CD4-positive, alpha-beta T cell treated with Interleukin-6 at 100 ng/mL for 8 hours (primary cell): ENCODE data around the gene MYO1E.
"Not testable (repeated sequence)": the region's sequence is repeated elsewhere in the genome, so short reads cannot be mapped to it uniquely, and the experiment has no call there.

Source experiments
- DNase-seq: peaks from one replicate; pipeline ENCODE4 v3.0.0-alpha.2; 2020; ENCODE audit warnings: mixed read lengths, low spot score

Gene MYO1E

DNA sequence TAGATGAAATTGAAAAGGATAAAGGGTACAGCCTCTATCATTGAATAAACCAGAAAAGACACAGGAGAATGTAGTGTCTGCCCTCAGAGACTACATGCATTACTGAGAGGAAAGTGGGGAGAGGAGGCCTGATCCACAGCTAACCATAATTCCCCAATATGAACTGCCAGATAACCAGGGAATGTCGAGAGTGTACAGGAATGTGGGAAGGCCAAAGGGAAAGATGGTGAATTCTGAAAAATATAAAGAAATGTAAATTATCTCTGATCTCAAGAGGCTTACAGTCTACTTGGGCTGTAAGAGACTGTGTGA, 22.3 kb downstream of the MYO1E start:
- no peak for DNase-seq

DNA sequence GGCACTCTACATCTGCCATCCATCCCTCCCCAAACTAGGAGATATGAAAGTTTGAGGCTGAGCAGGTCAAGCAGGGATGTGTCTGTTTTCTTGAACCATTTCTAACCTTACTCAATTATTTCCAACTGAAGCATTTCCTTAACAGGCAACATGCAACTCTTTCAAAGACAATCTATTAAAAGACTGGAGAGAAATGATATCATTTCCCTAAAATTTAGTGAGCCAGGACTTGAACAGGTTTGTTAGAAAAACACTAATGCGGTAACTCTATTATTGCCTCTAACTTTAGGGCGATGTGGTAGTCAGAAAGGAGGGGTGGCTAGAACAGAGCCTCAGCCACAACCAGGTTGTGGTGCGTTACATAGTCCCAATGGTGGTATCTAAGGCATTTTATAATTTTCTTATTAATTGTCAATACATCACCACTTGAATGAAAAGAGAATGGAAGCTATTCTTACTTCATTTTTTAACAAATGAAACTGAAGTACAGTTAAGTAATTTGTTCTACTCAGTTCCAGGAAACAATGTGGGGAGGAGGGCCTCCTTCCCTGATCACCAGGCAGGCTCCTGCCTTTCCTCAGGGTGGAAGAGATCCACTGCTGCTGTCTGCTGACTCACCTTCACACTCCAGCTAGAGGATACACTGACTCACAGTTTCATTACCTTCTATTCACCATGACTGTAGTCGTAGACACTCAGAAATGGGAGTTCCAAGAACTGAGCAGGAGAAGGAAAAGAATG, 22.8 kb downstream of the MYO1E start:
- no peak for DNase-seq

- DNase-seq: no peak
Observed at GRCh38 chr15:59347915-59348314, 24.8 kb downstream of the MYO1E start.

GRCh38 chr15:59346951-59347350, 25.7 kb downstream of the MYO1E start:
- no peak for DNase-seq

DNA sequence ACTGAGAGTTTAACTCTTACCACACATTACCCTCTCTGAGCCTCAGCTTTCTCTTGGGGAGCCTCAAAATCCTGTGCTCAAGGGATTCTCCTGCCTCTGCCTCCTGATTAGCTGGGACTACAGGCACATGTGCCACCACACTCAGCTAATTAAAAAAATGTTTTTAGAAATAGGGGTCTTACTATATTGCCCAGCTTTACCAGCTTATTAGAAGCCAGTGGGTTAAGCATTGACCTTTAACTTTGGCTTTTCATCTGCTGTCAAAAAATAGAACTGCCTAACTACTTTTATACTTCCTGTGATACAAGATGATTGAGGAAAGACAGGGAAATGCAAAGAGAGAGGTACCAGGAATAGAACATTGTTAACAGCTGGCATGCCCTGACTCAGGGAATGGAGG, 27.3 kb downstream of the MYO1E start:
- no peak for DNase-seq

DNA sequence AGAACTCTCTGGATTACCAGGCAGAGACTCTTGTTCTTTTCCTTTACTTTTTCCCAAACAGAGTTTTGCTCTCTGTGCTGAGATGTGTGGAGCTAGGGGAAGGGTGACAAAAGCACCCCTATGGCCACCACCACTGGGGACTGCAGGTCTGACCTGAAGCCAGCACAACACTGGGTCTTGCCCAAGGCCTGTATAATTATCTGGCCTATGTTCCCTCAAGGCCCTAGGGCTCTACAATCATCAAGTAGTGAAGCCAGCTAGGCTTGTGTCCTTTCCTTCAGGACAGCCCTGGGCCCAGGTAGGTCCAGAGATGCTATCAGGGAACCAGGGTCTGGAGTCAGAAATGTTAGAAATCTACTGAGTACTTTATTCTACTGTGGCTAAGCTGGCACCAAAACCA, 28.4 kb downstream of the MYO1E start:
- no peak for DNase-seq

- DNase-seq: no peak
Observed at GRCh38 chr15:59340325-59340724, 32.3 kb downstream of the MYO1E start.

DNA sequence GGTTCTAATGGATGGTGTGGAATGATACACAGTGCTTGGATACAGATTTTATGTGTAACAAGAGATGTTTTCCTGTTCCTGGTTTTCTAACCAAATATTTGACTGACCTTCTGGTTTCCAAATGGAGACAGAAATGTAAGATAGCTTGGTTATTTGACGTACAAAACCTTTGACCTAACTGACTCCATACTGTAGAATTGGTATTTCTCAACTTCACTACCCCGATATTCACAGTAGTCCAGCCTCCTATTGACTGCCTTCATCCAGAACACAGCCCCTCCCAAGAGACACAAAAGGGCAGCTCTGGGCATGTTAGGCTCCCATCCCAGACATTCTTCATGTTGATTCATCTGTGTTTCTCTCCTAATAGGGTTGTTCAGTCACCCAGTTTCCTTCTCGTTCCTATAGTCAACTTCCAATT, 33.4 kb downstream of the MYO1E start:
- no peak for DNase-seq

DNA sequence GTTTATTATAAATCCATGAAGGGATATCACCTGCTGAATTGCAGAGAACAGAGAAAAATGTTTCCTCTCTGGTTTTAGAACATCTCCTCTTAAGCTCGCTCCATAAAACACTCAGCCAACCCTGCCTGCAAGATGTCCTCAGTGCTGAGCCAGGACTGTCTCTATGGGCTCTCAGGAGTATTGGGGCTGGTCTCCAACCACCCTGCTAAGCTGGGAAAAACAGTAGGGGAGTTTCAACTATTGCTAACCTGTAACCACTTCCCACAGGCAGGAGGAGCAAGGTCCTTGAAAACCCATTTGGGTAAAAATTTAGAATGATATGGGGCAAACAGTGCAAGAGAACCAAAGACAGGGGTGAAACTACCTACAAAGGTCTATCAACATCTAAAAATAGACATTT, 34.3 kb downstream of the MYO1E start:
- DNase-seq: no peak

- not testable (repeated sequence) for DNase-seq
Observed at GRCh38 chr15:59336725-59337124, 35.9 kb downstream of the MYO1E start.

DNA sequence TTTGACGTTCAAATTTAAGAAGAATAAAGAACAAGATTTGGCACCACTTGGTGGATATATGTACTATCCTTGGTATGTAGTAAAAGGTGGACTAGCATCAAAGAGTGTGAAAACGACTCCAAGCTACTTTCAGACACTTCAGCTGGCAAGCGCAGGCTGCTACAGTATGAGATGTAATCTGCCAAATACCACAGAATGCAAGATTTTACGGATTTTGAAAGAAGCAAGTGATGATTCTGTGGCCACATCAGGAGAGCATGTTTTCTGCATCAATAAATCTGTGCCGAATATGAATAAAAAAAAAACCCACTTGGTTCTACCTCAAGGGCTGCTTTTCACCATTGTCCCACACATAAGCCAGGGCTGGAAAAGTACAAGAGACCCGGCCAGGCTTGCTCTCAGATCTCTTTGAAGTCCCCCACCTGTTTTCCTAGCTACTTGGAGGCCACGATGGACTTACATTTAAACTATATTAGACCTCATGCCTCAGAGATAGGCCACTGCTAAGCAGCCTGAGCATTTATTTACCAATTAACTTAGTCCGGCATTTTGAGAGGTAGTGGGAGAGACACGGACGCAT, 37.4 kb downstream of the MYO1E start:
- no peak for DNase-seq

DNA sequence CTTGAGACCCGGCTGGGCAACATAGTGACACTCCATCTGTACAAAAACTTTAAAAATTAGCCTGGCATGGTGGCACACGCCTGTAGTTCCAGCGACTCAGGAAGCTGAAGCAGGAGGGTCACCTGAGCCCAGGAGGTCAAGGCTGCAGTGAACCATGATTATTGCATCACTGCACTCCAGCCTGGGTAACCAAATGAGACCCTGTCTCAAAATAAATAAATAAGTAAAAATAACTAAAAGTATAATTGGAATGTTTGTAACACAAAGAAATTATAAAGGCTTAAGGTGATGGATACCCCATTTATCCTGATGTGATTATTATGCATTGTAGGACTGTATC, 38.6 kb downstream of the MYO1E start:
- DNase-seq: no peak

GRCh38 chr15:59333401-59334075, 39.1 kb downstream of the MYO1E start:
- DNase-seq: no peak

DNA sequence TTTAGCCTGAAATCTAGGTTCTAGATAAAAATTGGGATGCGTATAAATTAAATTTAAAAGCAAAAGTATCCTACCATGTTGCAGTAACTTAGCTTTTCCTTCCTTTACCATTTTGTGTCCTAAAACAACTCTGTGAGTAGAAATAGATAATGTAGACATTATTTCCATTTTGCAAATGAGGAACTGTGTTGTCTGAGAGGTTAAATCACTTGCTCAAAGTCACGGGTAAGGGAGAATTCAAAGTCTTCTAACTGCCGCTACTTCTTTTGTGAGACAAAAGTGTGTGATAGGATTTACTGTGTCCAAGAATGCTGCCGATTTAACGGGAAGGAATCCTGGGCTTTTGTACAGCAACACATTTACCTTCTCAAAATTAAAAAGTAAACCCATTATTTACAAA, 40.7 kb downstream of the MYO1E start:
- DNase-seq: no peak

DNA sequence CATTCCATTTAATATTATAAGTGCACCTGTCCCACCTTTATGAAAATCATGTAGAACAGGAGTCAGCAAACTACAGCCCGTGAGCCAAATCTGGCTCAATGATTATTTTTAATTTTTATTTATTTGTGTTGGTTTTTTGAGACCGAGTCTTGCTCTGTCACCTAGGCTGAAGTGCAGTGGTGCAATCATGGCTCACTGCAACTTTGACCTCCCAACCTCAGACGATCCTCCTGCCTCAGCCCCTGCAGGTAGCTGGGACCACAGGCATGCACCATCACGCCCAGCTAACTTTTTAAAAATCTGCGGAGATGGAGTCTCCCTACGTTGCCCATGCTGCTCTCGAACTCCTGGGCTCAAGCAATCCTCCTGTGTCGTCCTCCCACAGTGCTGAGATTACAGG, 42.0 kb downstream of the MYO1E start:
- DNase-seq: no peak

DNA sequence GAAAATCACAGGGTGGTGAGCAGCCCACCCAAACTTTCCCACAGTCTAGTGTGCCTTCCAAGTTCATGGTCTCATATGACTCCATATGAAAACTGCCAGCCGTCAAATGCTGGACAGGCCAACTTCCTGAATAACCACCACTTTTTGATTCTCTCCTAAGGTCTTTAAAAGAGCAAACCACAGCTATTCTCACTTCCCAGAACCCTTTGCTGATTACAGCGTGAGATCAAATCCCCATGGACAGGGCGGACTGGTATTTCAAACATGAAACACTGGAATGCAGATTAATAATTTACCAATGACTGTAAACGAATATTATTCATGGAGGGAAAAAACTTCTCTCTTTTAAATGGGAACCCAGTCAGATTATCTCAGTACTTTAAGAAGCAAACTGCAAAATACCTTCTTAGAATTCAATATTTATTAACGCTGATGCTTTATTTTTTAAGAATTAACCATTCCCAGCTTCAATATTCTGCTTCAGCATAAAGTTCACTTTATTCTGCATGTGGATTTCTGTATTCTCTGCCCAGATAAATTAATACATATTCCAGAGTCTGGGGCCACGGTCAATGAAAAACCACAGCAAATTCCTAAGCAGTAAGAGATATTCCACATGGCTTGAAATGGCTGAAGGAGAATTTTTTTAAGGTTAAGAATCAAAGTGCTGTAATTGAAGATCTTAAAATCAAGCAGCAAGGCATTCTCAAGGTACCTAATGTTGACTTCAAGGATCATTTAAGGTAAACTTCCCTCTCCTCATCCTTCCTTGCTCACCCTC, 42.9 kb downstream of the MYO1E start:
- no peak for DNase-seq

GRCh38 chr15:59329091-59329490, 43.6 kb downstream of the MYO1E start:
- DNase-seq: no peak

DNA sequence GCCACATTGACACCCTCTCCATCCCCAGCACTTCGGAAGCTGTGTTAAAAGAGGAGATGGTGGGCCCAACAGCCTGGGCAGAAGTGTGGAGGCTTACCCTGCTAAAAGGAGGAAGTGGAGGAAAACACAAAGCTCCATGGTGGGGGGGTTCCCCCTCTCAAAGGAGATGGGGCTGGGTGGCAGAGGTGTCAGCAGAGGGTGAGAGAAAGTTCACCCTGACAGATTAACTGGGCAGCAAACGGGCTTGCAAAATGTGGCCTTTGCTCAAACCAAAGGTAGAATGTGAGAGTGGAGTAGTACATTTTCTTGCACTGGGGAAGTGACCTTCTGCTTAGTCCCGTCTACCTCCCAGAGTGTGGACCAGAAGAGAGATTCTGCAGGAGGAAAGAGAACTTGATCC, 44.7 kb downstream of the MYO1E start:
- DNase-seq: no peak

DNA sequence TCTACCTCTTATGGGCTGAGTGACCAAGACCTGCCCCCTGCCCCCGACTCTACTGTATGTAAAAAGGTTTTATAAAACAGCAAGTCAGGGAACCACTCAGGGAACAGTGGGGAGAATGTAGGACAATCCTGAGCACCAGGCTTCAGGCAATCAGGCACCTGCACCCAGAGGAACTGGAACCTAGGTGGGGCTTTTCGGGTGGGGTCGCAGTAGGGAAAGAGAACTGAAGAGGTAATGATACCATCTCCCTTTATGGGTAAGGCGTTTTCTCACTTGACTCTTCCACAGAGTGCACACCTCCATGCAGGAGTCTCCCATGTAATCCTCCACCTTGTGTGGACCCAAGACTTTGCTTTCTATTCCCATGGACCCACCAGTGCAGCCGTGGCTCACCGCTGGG, 45.8 kb downstream of the MYO1E start:
- DNase-seq: no peak

- no peak for DNase-seq
Observed at GRCh38 chr15:59322056-59322759, 50.5 kb downstream of the MYO1E start.

GRCh38 chr15:59321000-59321689, 51.5 kb downstream of the MYO1E start:
- no peak for DNase-seq

DNA sequence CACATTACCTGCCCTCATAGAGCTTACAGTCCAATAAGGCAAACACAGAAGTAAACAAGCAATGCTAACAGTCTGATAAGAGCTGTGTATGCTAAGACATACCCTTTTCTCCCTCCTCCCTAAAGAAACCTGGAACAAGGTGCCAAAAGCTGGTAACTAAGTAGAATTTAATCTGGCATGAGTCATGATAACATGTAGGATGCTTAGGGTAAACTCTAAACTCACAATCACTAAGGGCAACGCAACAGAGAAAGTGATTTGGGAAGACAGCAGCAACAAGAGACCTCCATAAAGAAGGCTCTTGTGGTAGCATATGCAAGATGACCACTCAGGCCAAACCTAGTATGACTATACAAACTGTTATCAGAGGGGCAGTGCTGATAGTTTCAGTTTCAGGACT, 55.5 kb downstream of the MYO1E start:
- no peak for DNase-seq
